MM.1S (cell line): ENCODE results near the gene APBB3.

ENCODE experiments used
- CTCF ChIP-seq: fragments of 300-600 bp; sonication (generic); IDR thresholded peaks from 2 replicates; pipeline ENCODE4 v1.5.1; 2016; ENCODE audit warnings: antibody characterized with exemption, low read length, mixed read lengths
- EZH2 ChIP-seq: fragments of 300-600 bp; sonication (generic); optimal IDR thresholded peaks from 2 replicates; pipeline ENCODE3; 2017; ENCODE audit warnings: low read depth, mild to moderate bottlenecking, antibody characterized with exemption, low read length, mixed read lengths
- EZH2phosphoT487 ChIP-seq: fragments of 300-600 bp; sonication (generic); IDR thresholded peaks from 2 replicates; pipeline ENCODE4 v1.6.1; 2018; ENCODE audit warnings: antibody characterized with exemption, low read length

GRCh38 chr5:140542972-140543371 lies 21.4 kb downstream of the APBB3 start:
- TF ChIP-seq CTCF (no peak), EZH2 (no peak), EZH2phosphoT487 (no peak)
